NCI-H748 (cell line): ENCODE results near the gene ARHGAP29.
"Not testable (repeated sequence)": the region's sequence is repeated elsewhere in the genome, so short reads cannot be mapped to it uniquely, and the experiment has no call there.

Experiments used
- DNase-seq: peaks from one replicate; lab custom pipeline; 2025; ENCODE audit not compliant: unreplicated experiment; lab: John Stamatoyannopoulos, UW

ARHGAP29 gene

DNA sequence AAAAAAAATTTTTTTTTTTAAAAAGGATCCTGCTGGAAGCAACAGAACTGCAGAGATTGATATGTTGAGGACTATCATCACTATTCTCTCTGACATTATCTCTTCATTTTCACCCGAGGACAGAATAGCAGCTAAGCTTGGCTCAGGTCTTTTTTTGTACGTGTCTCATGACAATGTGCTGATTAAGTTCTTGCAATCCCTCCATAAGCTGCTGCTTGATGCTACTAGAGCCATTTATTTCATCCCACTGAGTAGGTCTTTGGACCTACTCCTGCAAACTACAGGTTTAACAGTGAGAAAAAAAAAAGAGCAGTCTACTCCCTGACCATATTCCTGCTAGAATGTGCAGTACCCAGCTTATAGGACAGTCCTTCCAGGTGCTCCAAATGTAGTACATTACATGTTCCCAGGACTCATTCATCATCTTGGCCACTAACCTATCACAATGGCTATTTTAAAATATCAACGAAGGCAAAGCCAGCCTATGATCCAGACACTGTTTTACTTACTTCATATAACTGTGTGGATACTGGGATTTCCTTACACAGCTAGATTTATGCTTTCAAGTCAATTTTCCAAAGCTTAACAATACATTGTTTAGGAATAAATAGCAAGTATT lies 54.1 kb downstream of the ARHGAP29 start:
- no peak for DNase-seq

DNA sequence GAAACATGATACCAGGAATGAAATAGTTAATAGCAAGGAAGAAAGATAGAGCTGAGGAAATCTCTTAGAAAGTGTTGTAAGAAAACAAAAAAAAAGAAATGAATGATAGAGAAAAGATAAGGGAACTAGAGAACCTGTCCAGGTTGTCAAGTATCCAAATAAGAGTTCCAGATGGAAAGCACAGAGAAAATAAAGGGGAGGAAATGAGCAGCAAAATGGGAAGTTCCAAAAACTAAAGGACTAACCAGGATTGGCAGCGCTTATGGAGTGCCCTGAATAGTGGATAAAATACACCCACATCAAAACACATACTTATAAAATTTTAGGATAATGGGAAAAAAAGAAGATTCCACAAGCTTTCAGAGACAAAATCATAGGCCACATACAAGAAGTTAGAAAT lies 55.2 kb downstream of the ARHGAP29 start:
- no peak for DNase-seq

GRCh38 chr1:94180650-94181049 lies 56.7 kb downstream of the ARHGAP29 start:
- DNase-seq: no peak

DNA sequence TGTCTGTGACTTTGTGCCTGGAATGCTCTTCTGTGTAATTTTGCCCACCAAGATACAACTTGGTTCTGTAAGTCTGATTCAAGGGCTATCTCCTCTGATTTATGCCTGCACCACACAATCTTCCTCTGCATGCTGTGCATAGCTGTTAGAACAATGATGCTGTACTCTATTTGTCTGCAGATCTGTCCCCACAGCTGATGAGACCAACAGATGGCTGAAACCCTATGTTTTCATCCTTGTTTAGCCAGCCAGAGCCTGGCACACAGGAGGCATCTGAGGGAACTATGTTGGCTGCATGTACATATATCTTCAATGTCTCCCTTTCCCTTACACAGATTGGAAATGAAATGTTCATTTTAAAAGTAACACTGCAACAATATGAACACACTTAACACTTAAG lies 58.5 kb downstream of the ARHGAP29 start:
- no peak for DNase-seq

DNA sequence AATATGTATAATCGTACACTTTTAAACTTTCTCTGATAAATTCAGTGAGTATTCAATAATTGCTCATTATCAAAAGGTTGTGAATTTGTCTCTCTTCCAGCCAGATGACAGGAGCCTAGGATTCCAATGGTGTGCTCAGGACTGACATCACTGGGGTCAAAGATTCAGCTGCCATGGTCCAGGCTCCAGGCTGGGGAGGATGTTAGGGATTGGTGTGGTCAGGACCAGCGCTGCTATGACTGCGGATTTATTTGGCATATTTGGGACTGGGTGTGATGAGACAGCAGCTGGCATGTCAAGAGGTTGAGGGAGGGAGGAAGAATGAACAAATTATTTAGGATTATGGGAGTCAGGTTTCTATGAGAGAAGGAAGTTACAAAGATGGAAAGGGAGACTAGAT lies 68.3 kb downstream of the ARHGAP29 start:
- no peak for DNase-seq

DNA sequence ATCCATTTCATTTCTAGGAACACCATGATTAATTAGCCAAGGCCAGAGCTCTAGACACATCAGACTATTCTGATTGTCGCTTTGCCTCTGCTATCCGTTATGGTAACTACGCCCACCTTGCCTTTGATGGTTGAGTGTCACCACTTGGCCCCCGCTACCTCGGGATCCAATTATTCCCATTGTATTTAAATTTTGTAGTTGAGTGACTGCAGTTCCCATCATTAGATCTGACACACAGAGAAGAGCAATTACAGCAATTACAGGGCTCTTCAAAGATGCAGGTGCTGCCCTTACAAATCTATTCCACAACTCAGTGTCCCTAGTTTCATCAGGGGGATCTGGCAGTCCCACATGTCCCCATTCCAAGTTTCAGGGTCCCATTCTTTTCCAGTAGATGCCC lies 71.5 kb downstream of the ARHGAP29 start:
- no peak for DNase-seq

GRCh38 chr1:94164885-94165284 lies 72.5 kb downstream of the ARHGAP29 start:
- not testable (repeated sequence) for DNase-seq

- DNase-seq: not testable (repeated sequence)
Observed at GRCh38 chr1:94164121-94164520, 73.3 kb downstream of the ARHGAP29 start.

GRCh38 chr1:94163249-94163648 lies 74.1 kb downstream of the ARHGAP29 start:
- not testable (repeated sequence) for DNase-seq

GRCh38 chr1:94160811-94161210 lies 76.6 kb downstream of the ARHGAP29 start:
- DNase-seq: no peak

DNA sequence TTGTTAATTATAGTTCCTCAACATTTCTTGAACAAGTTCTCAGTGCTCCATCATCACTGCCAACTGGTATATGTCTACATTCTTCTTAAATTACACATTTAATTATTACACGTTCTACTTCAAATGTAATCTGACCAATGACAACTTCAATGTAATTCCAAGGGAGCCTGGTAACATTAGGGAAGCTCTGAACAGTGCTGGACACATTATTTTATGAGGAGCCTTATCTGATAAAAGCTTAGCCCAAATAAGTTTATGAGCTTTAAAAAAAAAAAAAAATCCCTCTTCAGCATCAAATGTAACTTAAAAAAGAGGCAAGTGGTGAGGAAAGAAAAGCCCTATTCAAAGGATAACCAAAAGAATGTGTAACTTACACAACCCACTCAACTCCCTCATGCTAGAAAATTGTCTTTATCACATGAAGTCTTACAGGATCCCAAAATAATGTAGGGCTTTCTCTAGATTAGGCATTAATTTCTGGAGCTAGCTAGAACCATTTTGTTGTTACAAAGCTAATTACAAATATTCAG lies 81.2 kb downstream of the ARHGAP29 start:
- no peak for DNase-seq

DNA sequence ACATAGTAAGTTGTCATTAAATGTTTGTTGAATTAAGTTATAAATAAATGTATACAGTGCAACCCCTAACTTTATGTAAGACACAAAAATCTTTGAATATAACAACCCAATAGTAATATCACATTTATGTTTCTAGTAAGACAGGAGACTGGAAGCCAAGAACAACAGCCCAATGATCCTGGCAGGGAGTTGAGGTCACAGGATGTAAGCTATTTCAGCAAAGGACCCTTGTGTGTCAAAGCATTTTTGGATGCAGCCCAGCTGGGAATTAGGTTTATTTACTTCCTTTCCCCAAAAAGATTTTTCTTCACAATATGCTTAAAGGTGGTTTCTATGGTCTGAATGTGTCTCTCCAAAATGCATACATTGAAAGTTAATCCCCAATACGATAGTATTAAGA lies 82.4 kb downstream of the ARHGAP29 start:
- no peak for DNase-seq

GRCh38 chr1:94153133-94153532 lies 84.3 kb downstream of the ARHGAP29 start:
- DNase-seq: no peak

GRCh38 chr1:94149166-94149565 lies 88.2 kb downstream of the ARHGAP29 start:
- DNase-seq: not testable (repeated sequence)

- no peak for DNase-seq
Observed at GRCh38 chr1:94146273-94146672, 91.1 kb downstream of the ARHGAP29 start.

- DNase-seq: no peak
Observed at GRCh38 chr1:94144836-94145235, 92.5 kb downstream of the ARHGAP29 start.

- peak; percentile 79 for DNase-seq
Observed at GRCh38 chr1:94143809-94144176, 93.6 kb downstream of the ARHGAP29 start.

- DNase-seq: no peak
Observed at GRCh38 chr1:94143173-94143808, 94.1 kb downstream of the ARHGAP29 start.

DNA sequence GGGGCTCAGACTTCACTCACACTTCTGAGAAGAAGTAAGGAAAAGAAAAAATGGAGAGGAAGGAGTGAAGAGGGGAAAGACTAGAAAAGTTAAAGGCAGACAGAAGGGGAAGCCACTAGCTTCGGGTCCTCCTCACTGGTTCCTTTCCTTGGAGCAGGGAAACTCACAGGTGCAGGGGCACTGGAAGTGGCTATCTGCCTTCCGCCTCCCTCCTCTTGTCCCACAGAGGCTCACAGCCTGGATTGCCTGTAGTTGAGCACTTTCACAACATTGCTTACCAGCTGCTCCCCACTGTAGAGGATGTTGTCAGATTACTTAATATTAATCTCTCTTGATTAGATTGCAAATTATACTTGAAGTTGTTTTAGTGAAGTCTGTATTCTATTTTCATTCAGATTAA lies 94.8 kb downstream of the ARHGAP29 start:
- no peak for DNase-seq

DNA sequence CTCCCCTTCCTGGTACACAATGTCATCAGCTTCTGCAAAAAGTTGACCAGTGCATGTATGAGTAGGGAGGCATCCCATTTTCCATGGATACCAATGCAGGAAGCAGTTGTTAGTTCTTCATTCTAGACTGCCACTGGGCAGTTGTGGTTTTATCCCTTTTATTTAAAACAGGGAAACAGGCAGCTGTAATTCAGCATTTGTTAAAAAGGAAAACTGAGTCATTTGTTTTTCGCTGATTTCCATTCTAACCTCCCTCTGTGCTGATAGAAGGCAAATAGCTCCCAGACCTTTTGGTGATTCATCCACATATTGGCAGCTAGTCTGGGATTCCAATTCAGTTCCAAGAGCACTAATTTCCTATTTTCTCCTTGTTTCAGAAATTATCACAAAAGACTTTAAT lies 95.4 kb downstream of the ARHGAP29 start:
- no peak for DNase-seq

DNA sequence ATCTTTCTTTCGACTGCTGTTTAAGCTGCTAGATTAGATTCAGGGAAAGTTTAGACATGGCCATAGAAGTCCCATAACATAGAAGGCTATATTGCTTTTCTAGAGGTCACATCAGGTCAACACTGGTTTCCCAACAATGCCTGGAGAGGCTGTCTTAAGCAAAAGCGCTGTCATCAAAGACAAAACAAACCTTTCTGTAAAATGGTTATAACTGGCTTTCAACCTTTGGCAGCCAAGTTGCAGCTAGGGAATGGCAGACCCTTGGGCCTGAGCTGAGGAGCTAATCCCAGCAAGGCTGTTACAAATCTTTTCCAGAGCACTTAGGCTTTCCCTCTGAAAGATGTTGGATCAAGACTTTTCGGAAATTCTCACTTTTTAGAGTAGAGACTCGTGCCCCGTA lies 105.3 kb downstream of the ARHGAP29 start:
- no peak for DNase-seq

DNA sequence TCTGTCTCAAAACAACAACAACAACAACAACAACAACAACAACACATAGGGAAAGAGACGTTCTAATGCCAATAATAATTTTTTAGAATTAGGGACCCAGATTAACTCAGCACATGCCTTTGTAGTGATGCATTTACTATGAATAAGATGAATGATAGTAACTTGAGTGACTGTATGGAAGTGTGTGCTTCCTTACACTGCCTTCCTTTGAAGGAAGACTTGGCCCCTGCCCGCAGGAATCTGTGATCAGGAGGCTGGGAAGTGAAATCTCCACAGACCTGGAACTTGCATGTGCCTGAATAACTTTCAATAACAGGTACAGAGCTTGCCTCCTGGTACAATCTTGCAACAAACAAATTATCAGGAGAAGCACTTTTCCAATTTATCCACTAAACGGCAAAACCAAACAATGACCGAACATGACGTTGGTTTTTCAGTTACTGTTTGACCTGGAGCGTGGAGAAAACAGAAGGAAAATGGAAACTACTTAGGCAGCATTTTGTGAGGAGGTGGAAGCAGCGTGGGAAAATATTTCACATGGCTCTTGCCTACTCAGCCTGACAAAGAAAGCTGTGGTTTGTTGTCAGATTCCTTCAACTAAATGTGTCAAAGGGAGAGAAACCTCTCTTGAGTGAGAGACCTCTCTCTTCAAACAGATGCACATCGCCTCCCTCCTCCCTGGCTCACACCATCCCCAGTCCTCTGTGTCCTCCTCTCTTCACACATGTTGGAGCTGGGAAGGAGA lies 106.4 kb downstream of the ARHGAP29 start:
- no peak for DNase-seq
